GM04503 (cell line): ENCODE data around the gene LIPJ.

ENCODE experiments used
- DNase-seq: peaks from one replicate; pipeline ENCODE4 v3.0.0-alpha.2; 2012; ENCODE audit warnings: low read depth

The LIPJ gene

GRCh38 chr10:88586462-88586861, at the start of gene LIPJ:
LIPJ (plus strand) TSS chr10:88586762; CDS start chr10:88590688, 3,926 bp downstream.
- DNase-seq, result no peak

DNA sequence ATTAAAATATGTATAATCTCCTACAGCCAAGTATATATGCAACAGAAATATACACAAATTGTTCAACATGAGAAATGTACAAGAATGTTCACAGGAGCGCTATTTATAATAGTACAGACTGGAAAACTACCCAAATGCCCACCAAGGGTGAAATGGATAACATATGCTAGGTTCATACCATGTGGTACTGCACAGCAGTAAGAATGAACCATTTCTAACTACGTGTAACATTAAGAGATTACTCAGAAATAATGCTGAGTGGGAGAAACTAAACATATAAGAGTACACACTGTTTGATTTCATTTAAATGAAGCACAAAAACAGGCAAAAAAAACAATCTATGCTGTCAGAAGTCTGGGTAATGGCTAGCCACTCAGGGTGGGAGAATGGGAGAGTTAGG, 49.2 kb upstream of the LIPJ start:
- no peak for DNase-seq

- peak; percentile 67 for DNase-seq
Observed at GRCh38 chr10:88538048-88538447, 48.5 kb upstream of the LIPJ start.

DNA sequence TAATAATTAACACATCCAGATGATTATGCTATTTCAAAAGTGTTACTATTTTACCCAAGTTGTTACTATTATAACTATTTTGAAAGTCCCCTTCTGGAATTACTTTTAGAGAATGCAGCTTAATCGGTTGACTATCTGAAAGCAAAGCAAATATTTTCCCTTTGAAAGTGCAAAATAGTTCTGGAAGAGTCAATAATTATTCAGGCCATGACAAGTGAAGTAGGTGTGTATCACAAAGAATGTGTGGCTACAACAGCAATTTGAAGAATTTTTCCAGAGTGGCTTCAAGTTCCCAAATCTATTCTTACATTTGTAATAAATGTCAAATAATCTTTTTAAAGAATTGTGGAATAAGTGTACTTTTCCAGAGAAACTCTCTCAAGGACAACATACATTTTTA, 46.2 kb upstream of the LIPJ start:
- no peak for DNase-seq

DNA sequence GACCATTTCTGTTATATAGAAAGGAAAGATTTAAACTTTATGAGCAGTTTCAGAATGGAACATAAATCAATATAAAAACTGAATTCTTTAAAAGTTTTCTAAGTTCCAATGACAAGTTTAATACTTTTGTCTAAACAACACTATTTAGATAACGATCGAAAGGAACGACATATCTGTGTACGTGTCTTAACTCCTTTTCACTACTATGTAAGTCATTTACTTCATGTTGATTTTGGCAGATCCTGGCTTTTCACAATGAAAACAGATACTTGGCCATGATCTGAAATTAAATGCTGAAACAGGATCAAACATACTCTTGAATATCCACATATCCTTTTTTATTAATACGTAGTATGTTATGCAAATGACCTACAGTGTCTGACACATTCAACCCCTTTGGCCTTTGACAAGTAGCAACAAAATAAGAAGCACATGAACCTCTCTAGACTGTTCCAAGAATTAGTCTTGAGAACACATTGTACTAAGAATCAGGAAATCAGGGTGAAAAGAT, 45.4 kb upstream of the LIPJ start:
- no peak for DNase-seq

DNA sequence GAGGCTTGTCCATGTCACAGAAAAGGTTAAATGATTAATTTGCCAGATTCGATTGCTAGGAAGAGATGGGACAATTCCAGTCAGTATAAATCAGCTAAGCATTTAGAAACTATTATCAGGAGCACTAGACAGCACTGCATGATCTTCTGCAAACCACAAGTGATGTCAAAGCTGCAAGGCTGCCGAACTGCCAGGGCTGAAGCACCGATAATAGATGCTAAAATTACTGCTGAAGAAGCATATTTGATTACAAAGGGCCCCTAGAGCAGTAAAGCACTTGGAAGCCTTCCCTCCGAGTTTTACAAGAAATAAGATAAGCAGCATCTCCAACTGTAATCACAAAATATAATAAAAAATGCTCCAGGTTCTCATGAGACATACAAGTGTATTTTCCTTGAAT, 44.0 kb upstream of the LIPJ start:
- DNase-seq, result no peak

- DNase-seq, result no peak
Observed at GRCh38 chr10:88544140-88544870, 42.3 kb upstream of the LIPJ start.

DNA sequence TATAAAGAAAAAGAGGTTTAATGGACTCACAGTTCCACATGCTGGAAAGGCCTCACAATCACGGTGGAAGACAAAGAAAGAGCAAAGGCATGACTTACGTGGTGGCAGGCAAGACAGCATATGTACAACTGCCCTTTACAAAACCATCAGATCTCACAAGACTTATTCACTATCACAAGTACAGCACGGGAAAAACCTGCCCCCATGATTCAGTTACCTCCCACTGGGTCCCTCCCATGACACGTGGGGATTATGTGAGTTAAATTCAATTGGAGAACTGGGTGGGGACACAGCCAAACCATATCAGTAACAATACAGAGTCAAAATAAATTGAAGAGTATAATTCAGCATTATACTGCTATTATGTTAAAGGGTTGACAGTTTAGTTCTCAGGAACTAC, 41.2 kb upstream of the LIPJ start:
- DNase-seq, result no peak

GRCh38 chr10:88546497-88546896, 40.1 kb upstream of the LIPJ start:
- DNase-seq, result no peak

DNA sequence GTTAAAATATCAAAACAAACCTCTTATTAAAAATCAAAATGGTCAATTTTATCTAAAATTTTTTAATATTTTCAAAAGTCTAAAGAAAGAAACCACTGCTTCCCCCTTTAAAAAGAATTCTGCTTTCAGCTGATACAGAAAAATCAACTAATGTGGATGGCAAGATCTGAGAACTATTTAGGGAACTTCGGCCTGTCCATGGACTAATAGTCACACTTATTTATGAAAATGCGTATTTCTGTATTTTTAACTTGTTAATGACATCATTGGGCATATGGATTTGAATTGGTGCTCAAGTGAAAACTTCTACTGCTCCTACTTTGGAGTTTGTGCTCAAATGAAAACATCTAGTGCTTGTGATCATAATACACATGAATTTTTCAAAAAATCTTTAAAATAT, 35.3 kb upstream of the LIPJ start:
- DNase-seq, result no peak

- DNase-seq, result peak; percentile 45
Observed at GRCh38 chr10:88553116-88553752, 33.3 kb upstream of the LIPJ start.

GRCh38 chr10:88555190-88555908, 31.2 kb upstream of the LIPJ start:
- no peak for DNase-seq

DNA sequence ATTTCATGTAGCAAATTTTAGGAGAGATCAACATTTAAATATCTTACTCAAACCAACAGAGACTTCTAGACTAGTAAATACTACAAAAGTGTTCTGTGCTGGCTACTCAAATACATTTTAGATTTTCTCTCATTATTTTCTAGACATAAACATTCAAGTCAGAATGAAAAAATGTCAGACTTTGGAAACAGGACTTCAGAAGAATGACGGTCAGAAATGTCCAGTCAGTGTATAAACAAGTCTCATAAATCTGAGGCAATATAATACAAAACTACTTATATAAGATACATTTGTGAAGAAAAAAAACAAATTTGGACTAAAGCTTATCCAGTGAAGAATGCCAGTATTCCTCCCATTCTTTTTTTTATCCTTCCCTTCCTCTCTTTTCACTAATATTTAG, 29.3 kb upstream of the LIPJ start:
- no peak for DNase-seq

- peak; percentile 31 for DNase-seq
Observed at GRCh38 chr10:88557658-88558057, 28.9 kb upstream of the LIPJ start.

GRCh38 chr10:88562152-88562551, 24.4 kb upstream of the LIPJ start:
- DNase-seq, result no peak

DNA sequence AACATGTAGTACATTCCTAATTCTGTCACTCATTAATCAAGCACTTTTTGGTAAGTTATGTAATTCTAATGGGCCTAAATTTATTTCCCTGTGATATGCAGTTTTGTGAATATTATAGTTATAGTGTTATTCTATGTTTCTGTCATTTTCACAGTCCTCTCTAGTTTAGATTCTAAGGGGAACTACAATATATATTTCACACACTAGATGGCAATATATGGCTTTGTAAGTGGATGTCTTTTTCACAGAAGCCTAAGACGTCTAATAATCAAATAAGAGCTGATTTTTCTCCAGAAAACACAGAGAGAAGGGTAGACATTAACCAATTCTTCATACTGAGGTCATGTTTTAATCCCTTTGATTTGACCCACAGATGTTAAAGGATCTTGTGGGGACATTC, 21.5 kb upstream of the LIPJ start:
- no peak for DNase-seq

DNA sequence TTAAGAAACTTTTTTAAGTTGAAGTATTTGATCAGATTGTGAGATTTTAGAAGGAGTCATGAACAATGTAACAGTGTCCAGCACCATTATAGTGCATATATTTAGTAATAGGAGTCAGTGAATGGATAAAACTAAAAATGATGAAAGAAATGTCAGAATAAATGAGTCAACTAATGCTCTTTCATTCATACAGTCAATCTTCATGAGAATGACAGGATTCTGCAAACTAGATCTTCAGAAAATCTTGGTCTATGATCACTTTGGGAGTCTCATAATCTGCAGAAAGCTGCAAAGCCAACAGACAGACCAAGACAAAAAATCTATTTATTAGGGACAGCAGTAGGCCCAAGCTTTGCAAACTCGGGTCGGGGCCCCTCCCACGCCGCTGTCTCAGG, 4.2 kb upstream of the LIPJ start:
- no peak for DNase-seq

GRCh38 chr10:88582806-88583583, 3.6 kb upstream of the LIPJ start, which contains the start of gene RNLS:
RNLS (minus strand) TSS chr10:88583318.
- DNase-seq, result no peak

GRCh38 chr10:88583584-88583957, 3.0 kb upstream of the LIPJ start:
- DNase-seq, result no peak

DNA sequence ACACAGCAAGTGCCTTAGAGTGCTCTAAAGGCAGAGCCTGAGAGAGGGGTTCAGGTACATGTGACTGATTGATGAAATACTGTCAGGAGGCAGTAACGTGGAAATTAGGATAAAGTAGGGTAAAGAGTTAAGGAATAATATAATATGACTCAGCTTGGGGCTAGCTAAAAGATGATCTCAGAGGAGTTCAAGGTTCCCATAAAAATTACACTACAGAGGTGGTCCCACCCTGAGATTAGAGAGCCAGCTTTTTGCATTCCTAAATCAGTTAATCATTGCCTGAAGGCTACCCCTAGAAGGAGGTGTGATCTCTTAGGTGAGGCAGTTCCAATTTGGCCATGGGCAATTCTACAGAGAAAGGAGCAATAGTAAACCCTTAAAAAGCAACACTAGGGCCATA, 5.8 kb downstream of the LIPJ start:
- no peak for DNase-seq

DNA sequence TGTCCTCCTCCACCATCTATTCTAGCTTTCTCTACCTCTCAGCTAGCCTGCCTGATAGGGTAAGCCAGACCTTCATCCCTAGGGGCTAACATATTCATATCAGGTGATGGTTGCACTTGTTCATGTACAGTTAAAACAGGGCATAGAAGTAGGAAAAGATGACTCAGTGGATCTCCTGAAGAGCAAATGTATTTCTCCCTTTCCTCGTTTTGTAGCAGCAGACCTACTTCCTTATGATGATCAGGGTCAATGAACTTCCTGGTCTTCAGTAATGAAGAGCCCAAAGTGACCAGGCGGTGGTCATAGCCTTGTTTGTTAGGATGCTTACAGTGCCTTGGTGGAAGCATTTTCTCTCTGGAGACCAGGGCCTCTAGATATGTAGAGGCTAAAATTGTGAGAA, 6.3 kb downstream of the LIPJ start:
- DNase-seq, result no peak

GRCh38 chr10:88594482-88594881, 7.9 kb downstream of the LIPJ start:
- no peak for DNase-seq
